HEK293T (cell line): ENCODE results near the gene GABBR2.

Experiments used
- CTCF ChIA-PET: fragments of 350-600 bp; formaldehyde crosslinking; extraction: SDS; loops from one replicate; lab custom pipeline; 2021; ENCODE audit warnings: antibody characterized with exemption, inconsistent platforms; lab: Yijun Ruan, JAX
- POLR2A ChIA-PET: fragments of 350-600 bp; formaldehyde crosslinking; extraction: SDS; loops from one replicate; lab custom pipeline; 2020; ENCODE audit warnings: antibody characterized with exemption, inconsistent platforms; lab: Yijun Ruan, JAX
- DNase-seq: peaks from one replicate; pipeline ENCODE4 v3.0.0; 2012; ENCODE audit warnings: mixed read lengths; ENCODE audit errors: extremely low spot score
- ARNT ChIP-seq: fragments of 450-650 bp; IDR thresholded peaks from 2 replicates; pipeline ENCODE4 v1.6.1; 2017; ENCODE audit warnings: mild to moderate bottlenecking
- BHLHE40 ChIP-seq: fragments of 450-650 bp; IDR thresholded peaks from 2 replicates; pipeline ENCODE4 v1.6.1; 2016; ENCODE audit warnings: mild to moderate bottlenecking, moderate library complexity, borderline replicate concordance
- CTBP1 ChIP-seq: fragments of 450-650 bp; IDR thresholded peaks from 2 replicates; pipeline ENCODE4 v1.6.1; 2016; ENCODE audit warnings: borderline replicate concordance
- ELF4 ChIP-seq: fragments of 450-650 bp; IDR thresholded peaks from 2 replicates; pipeline ENCODE4 v1.6.1; 2017; ENCODE audit warnings: antibody characterized with exemption
- FOXA1 ChIP-seq: fragments of 450-650 bp; IDR thresholded peaks from 2 replicates; pipeline ENCODE4 v1.6.1; 2016; ENCODE audit warnings: mild to moderate bottlenecking
- FOXK2 ChIP-seq: fragments of 450-650 bp; IDR thresholded peaks from 2 replicates; pipeline ENCODE4 v1.6.1; 2016; ENCODE audit warnings: mild to moderate bottlenecking
- FOXM1 ChIP-seq: fragments of 450-650 bp; IDR thresholded peaks from 2 replicates; pipeline ENCODE4 v1.6.1; 2017; ENCODE audit warnings: mild to moderate bottlenecking, borderline replicate concordance
- HDGF ChIP-seq: fragments of 450-650 bp; IDR thresholded peaks from 2 replicates; pipeline ENCODE4 v1.6.1; 2017; ENCODE audit warnings: antibody characterized with exemption, borderline replicate concordance
- L3MBTL2 ChIP-seq: fragments of 450-650 bp; conservative IDR thresholded peaks from 2 replicates; pipeline ENCODE4 v1.6.1; 2016; ENCODE audit warnings: mild to moderate bottlenecking
- LEF1 ChIP-seq: fragments of 450-650 bp; IDR thresholded peaks from 2 replicates; pipeline ENCODE4 v1.6.1; 2017; ENCODE audit warnings: mild to moderate bottlenecking, borderline replicate concordance
- NFRKB ChIP-seq: fragments of 450-650 bp; IDR thresholded peaks from 2 replicates; pipeline ENCODE4 v1.6.1; 2016; ENCODE audit warnings: mild to moderate bottlenecking, moderate library complexity
- SP1 ChIP-seq: fragments of 450-650 bp; IDR thresholded peaks from 2 replicates; pipeline ENCODE4 v1.6.1; 2017
- SUZ12 ChIP-seq: fragments of 450-650 bp; IDR thresholded peaks from 2 replicates; pipeline ENCODE4 v1.6.1; 2016; ENCODE audit warnings: mild to moderate bottlenecking
- TARDBP ChIP-seq: fragments of 450-650 bp; IDR thresholded peaks from 2 replicates; pipeline ENCODE4 v1.6.1; 2016
- ZNF384 ChIP-seq: fragments of 450-650 bp; IDR thresholded peaks from 2 replicates; pipeline ENCODE4 v1.6.1; 2016
- TF ChIP-seq, protein P1 (sequence below): fragments of 450-650 bp; IDR thresholded peaks from 2 replicates; pipeline ENCODE4 v1.6.1; 2016

The GABBR2 gene

DNA sequence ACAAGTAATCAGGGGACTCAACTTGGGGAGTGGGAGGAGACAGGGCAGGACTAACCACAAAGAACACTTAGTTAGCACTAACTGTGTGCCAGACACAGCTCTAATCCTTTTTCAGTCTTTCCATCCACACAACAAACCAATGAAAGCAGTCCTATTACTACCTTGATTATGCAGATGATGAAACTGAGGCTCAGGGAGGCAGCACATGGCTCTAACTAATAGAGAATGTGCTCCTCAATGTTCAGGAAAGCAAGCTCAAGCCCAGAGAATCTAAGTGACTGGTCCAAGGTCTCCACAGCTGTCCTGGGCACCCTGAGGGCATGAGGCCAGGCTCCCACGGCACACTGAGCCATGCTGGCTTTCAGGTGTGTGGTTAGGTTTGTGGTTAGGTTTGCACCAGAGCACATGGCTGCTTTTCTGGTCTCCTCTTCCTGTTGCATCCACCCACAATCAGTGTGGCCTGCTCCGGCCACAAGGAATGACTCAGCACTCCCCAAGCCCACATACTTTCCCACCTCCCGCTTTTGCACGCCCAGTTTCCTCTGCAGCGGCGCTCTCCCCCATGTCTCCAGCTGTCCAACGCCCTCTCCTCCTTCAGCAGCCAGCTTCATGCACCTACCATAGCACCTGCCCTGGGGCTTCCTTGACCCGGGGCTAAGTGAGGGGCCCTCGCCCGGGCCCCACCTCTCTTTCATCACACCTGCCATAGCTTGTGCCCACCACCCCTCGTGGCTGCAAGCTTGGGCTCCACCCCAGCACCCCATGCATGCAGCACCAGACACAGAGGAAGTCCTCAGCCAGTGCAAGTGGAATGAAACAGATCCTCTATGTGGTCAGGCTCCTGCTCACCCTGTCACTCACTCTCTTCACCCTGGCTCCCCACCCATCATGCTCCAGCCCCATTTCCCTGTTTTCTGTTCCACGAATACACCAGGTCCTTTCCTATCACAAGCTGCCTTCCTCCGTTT, 133.1 kb downstream of the GABBR2 start:
- no peak for TF ChIP-seq ZNF384
- DNase-seq: no peak
- ChIA-PET CTCF (interaction anchor here (0.7 kb wide), 1 partner anchor 281 kb away, joined by 3 read pairs; no protein-coding TSS in a partner anchor), POLR2A (no interaction called here)

DNA sequence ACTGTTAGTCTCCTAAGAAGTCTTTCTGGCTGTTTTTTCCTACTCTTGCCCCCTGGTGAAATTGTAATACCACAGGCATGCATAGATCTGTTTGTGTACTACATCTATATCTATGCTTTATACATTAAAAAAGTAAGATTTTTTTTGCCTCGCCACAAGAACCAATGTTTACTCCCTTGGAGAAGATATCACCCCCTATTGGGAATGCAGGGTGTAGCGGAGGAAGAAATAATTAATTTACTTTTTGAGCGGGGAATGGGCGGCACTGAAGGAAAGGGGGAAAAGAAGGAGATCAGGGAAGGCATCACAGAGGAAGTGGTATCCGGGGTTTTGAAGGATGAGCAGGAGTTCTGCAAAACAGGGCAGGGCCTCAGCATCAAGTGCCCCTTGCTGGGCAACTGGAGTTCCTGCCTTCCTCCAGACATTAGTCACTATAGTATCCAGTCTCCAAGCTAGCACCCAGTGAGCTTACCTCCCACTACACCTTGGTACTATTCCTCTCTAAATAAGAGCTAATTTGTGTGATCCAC, 134.9 kb downstream of the GABBR2 start:
- ChIA-PET POLR2A (no interaction called here), CTCF (no interaction called here)
- TF ChIP-seq, protein P1, sequence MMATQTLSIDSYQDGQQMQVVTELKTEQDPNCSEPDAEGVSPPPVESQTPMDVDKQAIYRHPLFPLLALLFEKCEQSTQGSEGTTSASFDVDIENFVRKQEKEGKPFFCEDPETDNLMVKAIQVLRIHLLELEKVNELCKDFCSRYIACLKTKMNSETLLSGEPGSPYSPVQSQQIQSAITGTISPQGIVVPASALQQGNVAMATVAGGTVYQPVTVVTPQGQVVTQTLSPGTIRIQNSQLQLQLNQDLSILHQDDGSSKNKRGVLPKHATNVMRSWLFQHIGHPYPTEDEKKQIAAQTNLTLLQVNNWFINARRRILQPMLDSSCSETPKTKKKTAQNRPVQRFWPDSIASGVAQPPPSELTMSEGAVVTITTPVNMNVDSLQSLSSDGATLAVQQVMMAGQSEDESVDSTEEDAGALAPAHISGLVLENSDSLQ: no peak
- TF ChIP-seq FOXM1 (no peak), ZNF384 (no peak), ELF4 (no peak), SUZ12 (no peak), HDGF (no peak), LEF1 (no peak), FOXA1 (no peak), ARNT (no peak), FOXK2 (no peak), SP1 (no peak)
- DNase-seq: no peak

DNA sequence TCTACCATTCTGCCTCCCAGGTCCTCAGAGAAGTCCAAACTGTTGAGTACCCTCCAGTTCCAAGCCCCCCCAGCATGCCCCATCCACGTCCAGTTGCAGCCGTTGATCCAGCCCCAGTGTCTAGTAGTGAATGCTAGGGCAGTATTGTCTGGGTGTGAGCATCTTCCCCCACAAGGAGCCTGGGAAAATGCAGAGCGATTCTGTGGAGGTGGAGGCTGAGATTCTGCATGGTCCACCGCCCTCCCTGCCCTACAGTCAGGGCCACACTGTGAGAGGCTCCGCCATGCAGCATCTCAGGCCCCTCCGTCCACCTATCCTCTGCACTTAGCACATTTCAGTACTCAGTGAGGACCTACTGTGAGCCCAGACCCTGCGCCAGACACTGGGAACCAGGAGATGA, 135.9 kb downstream of the GABBR2 start:
- POLR2A ChIA-PET: no interaction called here
- DNase-seq: no peak
- CTCF ChIA-PET: no interaction called here
- TF ChIP-seq FOXM1: no peak
- no peak for TF ChIP-seq LEF1
- TF ChIP-seq ELF4: no peak
- TF ChIP-seq SP1: no peak
- TF ChIP-seq CTBP1: no peak
- TF ChIP-seq HDGF: no peak
- no peak for TF ChIP-seq BHLHE40
- TF ChIP-seq NFRKB: no peak

DNA sequence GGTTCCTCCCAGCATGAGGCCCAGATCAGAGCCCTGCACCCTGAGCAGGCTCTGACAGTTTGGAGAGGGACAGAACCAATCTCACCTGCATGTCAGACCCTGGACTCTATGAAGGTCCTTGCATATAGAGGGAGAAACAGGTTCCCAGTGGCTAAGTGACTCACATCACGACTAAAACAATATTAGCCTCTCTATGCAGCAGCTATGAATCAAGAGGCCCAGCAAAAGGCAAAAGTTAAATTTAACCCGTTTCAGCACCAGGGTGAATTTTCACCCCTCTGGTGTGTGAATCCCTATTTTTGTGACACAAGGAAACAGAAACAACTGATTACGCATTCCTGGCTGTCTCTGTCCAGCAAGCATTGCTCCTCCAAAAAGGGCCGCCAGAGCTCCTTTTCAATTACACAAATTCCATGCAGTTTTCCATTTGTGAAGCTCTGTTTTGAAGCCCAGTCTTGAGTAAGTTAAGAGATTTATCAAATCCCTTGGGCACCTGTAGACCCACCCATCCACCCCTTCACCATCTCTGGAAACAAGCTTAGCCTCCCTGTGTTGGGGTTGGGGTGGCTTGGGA, 136.6 kb downstream of the GABBR2 start:
- CTCF ChIA-PET: no interaction called here
- TF ChIP-seq SP1: no peak
- TF ChIP-seq ELF4: no peak
- no peak for TF ChIP-seq LEF1
- no peak for TF ChIP-seq SUZ12
- no peak for TF ChIP-seq HDGF
- no peak for TF ChIP-seq CTBP1
- no peak for TF ChIP-seq BHLHE40
- TF ChIP-seq ZNF384: no peak
- no peak for TF ChIP-seq FOXK2
- TF ChIP-seq TARDBP: no peak
- DNase-seq: no peak
- POLR2A ChIA-PET: no interaction called here

DNA sequence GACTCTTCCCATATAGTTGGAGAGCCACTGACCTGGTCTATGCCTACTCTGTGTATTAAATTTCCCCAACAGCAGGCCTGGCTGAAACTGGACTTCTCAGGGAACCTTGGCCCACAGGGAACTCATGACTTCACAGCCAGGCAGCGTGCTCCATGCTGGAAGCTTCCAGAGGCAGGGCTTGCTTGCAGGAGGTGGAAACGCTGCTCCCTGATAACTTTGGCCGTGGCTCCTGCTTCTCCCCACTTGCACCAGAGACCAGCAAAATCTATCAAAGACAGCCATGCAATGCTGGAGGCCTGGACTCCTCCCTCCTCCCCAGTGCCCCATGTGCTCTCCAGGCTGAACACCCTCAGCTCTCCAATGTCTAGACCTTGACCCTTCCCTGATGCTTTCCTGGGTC, 137.1 kb downstream of the GABBR2 start:
- CTCF ChIA-PET: no interaction called here
- POLR2A ChIA-PET: no interaction called here
- TF ChIP-seq NFRKB (no peak), L3MBTL2 (no peak), HDGF (no peak), LEF1 (no peak), ELF4 (no peak), ARNT (no peak), CTBP1 (no peak), ZNF384 (no peak), BHLHE40 (no peak), FOXM1 (no peak), FOXK2 (no peak), SUZ12 (no peak), TARDBP (no peak), SP1 (no peak), FOXA1 (no peak)
- TF ChIP-seq, protein P1: no peak
- DNase-seq: no peak

DNA sequence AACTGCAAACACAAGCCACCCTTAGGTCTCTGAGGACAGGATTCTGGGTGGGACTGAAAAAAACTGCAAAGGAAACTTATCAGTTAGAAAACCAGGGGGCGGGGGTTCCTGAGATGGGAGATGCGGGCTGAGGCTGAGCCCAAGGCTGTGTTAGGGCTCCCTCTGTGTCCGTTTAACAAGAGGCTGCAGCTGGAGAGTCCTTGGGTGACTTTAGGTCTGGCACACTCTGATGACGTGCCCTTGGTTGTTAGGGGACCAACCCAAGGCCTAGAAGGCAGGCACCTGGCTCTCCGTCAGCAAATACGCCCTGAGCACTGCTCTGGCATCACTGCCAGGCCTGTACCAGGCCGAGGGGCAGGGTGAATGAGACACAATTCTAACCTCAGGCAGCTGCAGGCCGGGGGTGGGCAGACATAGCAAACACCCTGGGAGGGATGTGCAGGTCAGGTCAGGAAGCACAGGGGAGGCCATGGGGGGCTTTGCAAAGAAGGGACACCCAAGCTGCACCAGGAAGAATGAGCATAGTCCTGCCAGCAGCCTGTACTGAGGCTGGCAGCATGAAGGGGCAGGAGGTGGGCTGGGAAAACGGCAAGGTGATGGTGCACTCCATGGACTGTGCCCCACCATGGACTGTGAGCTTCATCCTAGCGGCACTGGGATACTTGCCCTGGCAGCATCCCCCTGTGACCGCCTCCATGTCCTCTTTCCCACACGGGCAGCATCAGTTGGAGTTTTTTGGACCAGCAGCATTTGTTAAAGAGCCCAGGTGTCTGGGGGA, 137.9 kb downstream of the GABBR2 start:
- CTCF ChIA-PET: no interaction called here
- no peak for TF ChIP-seq ARNT
- TF ChIP-seq FOXK2: no peak
- TF ChIP-seq, protein P1: no peak
- TF ChIP-seq LEF1: no peak
- TF ChIP-seq BHLHE40: no peak
- no peak for TF ChIP-seq L3MBTL2
- no peak for TF ChIP-seq FOXM1
- no peak for TF ChIP-seq CTBP1
- TF ChIP-seq HDGF: no peak
- no peak for TF ChIP-seq SP1
- no peak for TF ChIP-seq FOXA1
- no peak for TF ChIP-seq SUZ12
- TF ChIP-seq NFRKB: no peak
- no peak for TF ChIP-seq ELF4
- TF ChIP-seq ZNF384: no peak
- TF ChIP-seq TARDBP: no peak
- DNase-seq: no peak
- POLR2A ChIA-PET: no interaction called here
